Esophagus muscularis mucosa (tissue), 4 donors: ENCODE data around the gene CARNS1.

Experiments
- CTCF ChIP-seq, 3 experiments: fragments of 200-600 bp in 2 of 3; fragments of 450-650 bp in 1 of 3; sonication (generic) in 2 of 3; IDR thresholded peaks; one replicate each; pipeline ENCODE4 v1.5.1; 2017 to 2019; ENCODE audit warnings: antibody characterized with exemption in 3 of 3, mild to moderate bottlenecking in 2 of 3, moderate library complexity in 1 of 3
- EP300 ChIP-seq: sonication (generic); formaldehyde crosslinking; IDR thresholded peaks from one replicate; pipeline ENCODE4 v1.6.1; 2017; ENCODE audit warnings: antibody characterized with exemption
- POLR2A ChIP-seq: fragments of 450-650 bp; IDR thresholded peaks from one replicate; pipeline ENCODE4 v1.6.1; 2017; ENCODE audit warnings: antibody characterized with exemption, moderate library complexity, mild to moderate bottlenecking, low read depth
- POLR2AphosphoS5 ChIP-seq, 2 donors: sonication (generic); formaldehyde crosslinking; IDR thresholded peaks; one replicate each; pipeline ENCODE4 v1.6.1; 2017; ENCODE audit warnings: antibody characterized with exemption in 2 of 2

GRCh38 chr11:67449116-67449844 lies 33.8 kb downstream of the CARNS1 start:
- no peak for TF ChIP-seq POLR2A
- TF ChIP-seq CTCF (IDR thresholded peaks at IDR 0.05) = no peak
- TF ChIP-seq POLR2AphosphoS5 (IDR thresholded peaks at IDR 0.05) = no peak
- no peak for TF ChIP-seq EP300
